ENCODE measurements around the gene SPAG4. TPM values are rescaled to one million over a fixed set of nuclear protein-coding genes. Genes with fewer than 3 reads are reported as not detected.

SPAG4 gene
- total and polyA plus RNA-seq, 10 of the 15 experiments (the other 5 are each of a cell fraction or from before 2014, with no cell fraction given), result 0.90 to 12.5 (median 2.4) TPM

GRCh38 chr20:35616465-35617396, 1.1 kb downstream of the SPAG4 start (continued):
- TF ChIP-seq ZNF592 (IDR thresholded peaks at IDR 0.05) (no peak), ZNF217 (IDR thresholded peaks at IDR 0.05) (peak; percentile 87; the same call in 1 of the 2 replicates), BACH1 (IDR thresholded peaks at IDR 0.05; ENCODE audit: borderline replicate concordance) (no peak), WRNIP1 (IDR thresholded peaks at IDR 0.05; ENCODE audit: borderline replicate concordance, low read depth, low read length) (no peak), NR2C2 (IDR thresholded peaks at IDR 0.05; ENCODE audit: borderline replicate concordance, control insufficient read depth, insufficient read length, low read depth) (no peak), BMI1 (IDR thresholded peaks at IDR 0.05; ENCODE audit: borderline replicate concordance) (no peak), NR2F1 (conservative IDR thresholded peaks at IDR 0.05) (0 out of 2 replicates have a peak, but pooled peaks have one; percentile 14), ZNF24 (IDR thresholded peaks at IDR 0.05) (no peak), TBL1XR1 (IDR thresholded peaks at IDR 0.05; ENCODE audit: low read depth, low read length) (no peak), HDGF (IDR thresholded peaks at IDR 0.05) (no peak), CBFB (IDR thresholded peaks at IDR 0.05; ENCODE audit: low read depth) (peak; percentile 68; the same call in 1 of the 2 replicates), POLR2AphosphoS2 (IDR thresholded peaks at IDR 0.05; ENCODE audit: low read depth, low read length) (no peak), CBX5 (IDR thresholded peaks at IDR 0.05; ENCODE audit: low read depth) (no peak), TCF12 (IDR thresholded peaks at IDR 0.05; ENCODE audit: low read depth, low read length) (peak; percentile 76; the same call in 1 of the 2 replicates), BHLHE40 (IDR thresholded peaks at IDR 0.05; ENCODE audit: borderline replicate concordance in 1 of 2, low read depth in 2 of 2, low read length in 1 of 2) (peak in 1 of 2 experiments; percentile 36; a peak in 1 of 4 replicates)
- TF ChIP-seq, protein P1, sequence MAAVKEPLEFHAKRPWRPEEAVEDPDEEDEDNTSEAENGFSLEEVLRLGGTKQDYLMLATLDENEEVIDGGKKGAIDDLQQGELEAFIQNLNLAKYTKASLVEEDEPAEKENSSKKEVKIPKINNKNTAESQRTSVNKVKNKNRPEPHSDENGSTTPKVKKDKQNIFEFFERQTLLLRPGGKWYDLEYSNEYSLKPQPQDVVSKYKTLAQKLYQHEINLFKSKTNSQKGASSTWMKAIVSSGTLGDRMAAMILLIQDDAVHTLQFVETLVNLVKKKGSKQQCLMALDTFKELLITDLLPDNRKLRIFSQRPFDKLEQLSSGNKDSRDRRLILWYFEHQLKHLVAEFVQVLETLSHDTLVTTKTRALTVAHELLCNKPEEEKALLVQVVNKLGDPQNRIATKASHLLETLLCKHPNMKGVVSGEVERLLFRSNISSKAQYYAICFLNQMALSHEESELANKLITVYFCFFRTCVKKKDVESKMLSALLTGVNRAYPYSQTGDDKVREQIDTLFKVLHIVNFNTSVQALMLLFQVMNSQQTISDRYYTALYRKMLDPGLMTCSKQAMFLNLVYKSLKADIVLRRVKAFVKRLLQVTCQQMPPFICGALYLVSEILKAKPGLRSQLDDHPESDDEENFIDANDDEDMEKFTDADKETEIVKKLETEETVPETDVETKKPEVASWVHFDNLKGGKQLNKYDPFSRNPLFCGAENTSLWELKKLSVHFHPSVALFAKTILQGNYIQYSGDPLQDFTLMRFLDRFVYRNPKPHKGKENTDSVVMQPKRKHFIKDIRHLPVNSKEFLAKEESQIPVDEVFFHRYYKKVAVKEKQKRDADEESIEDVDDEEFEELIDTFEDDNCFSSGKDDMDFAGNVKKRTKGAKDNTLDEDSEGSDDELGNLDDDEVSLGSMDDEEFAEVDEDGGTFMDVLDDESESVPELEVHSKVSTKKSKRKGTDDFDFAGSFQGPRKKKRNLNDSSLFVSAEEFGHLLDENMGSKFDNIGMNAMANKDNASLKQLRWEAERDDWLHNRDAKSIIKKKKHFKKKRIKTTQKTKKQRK (IDR thresholded peaks at IDR 0.05; ENCODE audit: low read depth, low read length), result no peak
- TF ChIP-seq, protein P2, sequence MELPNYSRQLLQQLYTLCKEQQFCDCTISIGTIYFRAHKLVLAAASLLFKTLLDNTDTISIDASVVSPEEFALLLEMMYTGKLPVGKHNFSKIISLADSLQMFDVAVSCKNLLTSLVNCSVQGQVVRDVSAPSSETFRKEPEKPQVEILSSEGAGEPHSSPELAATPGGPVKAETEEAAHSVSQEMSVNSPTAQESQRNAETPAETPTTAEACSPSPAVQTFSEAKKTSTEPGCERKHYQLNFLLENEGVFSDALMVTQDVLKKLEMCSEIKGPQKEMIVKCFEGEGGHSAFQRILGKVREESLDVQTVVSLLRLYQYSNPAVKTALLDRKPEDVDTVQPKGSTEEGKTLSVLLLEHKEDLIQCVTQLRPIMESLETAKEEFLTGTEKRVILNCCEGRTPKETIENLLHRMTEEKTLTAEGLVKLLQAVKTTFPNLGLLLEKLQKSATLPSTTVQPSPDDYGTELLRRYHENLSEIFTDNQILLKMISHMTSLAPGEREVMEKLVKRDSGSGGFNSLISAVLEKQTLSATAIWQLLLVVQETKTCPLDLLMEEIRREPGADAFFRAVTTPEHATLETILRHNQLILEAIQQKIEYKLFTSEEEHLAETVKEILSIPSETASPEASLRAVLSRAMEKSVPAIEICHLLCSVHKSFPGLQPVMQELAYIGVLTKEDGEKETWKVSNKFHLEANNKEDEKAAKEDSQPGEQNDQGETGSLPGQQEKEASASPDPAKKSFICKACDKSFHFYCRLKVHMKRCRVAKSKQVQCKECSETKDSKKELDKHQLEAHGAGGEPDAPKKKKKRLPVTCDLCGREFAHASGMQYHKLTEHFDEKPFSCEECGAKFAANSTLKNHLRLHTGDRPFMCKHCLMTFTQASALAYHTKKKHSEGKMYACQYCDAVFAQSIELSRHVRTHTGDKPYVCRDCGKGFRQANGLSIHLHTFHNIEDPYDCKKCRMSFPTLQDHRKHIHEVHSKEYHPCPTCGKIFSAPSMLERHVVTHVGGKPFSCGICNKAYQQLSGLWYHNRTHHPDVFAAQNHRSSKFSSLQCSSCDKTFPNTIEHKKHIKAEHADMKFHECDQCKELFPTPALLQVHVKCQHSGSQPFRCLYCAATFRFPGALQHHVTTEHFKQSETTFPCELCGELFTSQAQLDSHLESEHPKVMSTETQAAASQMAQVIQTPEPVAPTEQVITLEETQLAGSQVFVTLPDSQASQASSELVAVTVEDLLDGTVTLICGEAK (IDR thresholded peaks at IDR 0.05; ENCODE audit: borderline replicate concordance), result no peak

Measured in GM12878 (cell line).